Measurements from ENCODE around the gene SAP130. TPM values are rescaled to one million over a fixed set of nuclear protein-coding genes. Genes with fewer than 3 reads are reported as not detected.
A peak's percentile ranks its signal among the peaks of the same experiment; 100 is the strongest.

Gene SAP130
- total RNA-seq, result 13.9 TPM
- long read RNA-seq, partial matches to known transcripts, result 2 of 2 reads
- long read RNA-seq, other reads (novel, unspliced or antisense), result 0 of 2 reads

DNA sequence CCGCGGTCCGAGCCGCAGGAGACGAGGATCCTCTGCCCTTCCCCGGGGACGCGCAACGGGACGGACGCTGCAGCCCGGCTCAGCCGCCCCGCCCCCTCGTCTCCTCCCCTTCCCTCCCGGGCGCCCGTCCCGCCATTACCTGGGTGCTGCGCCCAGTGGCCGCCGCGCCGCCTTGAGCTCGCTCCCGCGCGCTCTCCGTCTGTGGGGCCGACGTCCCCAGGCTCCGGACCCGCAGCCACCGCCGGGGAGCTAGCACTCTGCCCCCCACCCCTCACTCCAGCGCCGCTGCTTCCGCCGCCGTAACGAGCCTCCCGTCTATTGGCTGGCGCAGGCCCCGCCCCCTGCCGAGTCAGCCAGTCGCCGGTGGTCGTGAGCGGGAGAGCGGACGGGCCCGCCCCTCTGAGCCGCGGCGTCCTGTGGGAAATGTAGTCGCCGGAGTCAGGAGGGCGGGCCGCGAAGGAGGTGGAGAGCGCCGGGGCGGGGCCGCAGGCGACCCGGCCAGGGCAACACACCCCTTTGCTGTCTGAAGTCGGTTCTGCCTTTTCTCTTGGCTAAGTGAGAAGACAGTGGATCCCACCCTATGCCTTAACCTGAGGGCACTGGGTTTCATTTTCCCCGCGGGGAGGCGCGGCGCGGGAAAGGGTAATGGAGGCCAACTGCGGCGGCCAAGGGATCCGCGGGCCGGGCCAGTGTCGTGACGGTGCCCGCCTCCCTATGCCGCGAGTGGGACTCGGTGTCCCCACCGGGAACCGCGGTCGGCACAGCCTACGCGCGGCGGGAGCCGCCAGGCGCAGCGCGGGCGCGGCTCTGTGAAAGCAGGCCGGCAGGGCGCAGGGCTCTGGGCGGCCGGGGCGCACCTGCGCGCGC lies at the start of gene SAP130:
Gene SAP130, minus strand, starts transcription at position 259 of the 867 bp plus-strand sequence. CDS start 1,767 bp downstream, outside the sequence.
- intact Hi-C loops (cut with DNase I), result loop anchor here (2.0 to 5.0 kb wide), 3 partner anchors 36 to 141 kb away; partner anchors contain the start of genes AMMECR1L and UGGT1
- ATAC-seq, result peak; percentile 94

GRCh38 chr2:128076461-128077106 lies 48.7 kb upstream of the SAP130 start:
- no peak for DNase-seq (ENCODE audit: missing footprints)
- intact Hi-C loops (cut with DNase I), result no loop called here
- ATAC-seq, result no peak

More for the DNA sequence above, at the start of gene SAP130:
- DNase-seq (ENCODE audit: missing footprints), result peak; percentile 100

- ATAC-seq (no peak), DNase-seq (ENCODE audit: missing footprints) (no peak)
- intact Hi-C loops (cut with DNase I), result no loop called here
These were observed 45.4 kb upstream of the SAP130 start for GRCh38 chr2:128073278-128073677.

DNA sequence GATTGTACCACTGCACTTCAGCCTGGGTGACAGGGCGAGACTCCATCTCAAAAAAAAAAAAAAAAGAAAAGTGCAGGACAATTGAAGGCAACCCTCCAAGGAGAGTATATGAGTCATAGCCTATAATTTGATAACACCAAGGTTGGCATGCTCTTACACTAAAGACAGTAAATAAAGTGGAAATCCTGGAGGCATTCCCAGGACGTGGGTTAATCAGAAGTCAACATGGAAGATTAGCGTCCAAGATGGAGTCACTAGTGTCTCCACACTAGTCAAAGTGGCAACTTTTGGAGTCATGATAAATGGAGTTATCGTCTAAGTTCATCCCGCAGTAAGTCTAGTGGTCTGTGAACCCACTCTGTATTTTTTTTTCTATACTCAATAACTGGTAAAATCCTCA lies 41.9 kb upstream of the SAP130 start:
- DNase-seq (ENCODE audit: missing footprints) (no peak), ATAC-seq (no peak)
- intact Hi-C loops (cut with DNase I), result no loop called here

DNA sequence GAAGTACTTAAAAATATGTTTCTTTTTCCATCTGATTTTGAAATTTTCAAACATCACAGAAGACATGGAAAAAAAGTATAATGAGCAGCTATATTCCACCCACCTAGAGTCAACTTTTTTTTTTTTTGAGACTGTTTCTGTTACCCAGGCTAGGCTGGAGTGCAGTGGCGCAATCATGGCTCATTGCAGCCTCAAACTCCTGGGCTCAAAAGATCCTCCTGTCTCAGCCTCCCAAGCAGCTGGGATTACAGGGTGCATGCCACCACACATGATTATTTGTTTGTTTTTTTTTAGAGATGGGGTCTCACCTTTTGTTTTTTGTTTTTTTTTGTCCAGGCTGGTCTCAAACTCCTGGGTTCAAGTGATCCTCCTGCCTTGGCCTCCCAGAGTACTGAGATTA lies 36.5 kb upstream of the SAP130 start:
- intact Hi-C loops (cut with DNase I), result loop anchor here (5.0 kb wide), 1 partner anchor 1333 kb away; no protein-coding TSS in a partner anchor
- ATAC-seq, result no peak
- no peak for DNase-seq (ENCODE audit: missing footprints)

DNA sequence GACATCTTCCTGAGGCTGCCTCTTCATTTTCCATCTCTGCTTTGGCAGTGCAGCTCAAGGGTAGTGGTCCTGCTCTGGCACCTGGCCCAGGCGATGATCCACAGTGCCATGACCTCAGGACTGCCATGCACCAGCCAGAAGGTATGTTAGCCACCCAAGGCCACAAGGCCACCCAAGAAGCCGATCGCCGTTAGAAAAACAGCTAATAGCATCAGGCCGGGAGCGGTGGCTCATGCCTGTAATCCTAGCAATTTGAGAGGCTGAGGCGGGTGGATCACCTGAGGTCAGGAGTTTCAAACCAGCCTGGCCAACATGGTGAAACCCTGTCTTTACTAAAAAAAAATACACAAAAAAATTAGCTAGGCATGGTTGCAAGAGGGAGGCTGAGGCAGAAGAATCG lies 34.7 kb upstream of the SAP130 start:
- DNase-seq (ENCODE audit: missing footprints) (no peak), ATAC-seq (no peak)
- intact Hi-C loops (cut with DNase I), result loop anchor here (5.0 kb wide), 1 partner anchor 1335 kb away; no protein-coding TSS in a partner anchor

GRCh38 chr2:128058114-128058513 lies 30.3 kb upstream of the SAP130 start:
- intact Hi-C loops (cut with DNase I), result no loop called here
- no peak for DNase-seq (ENCODE audit: missing footprints)
- no peak for ATAC-seq

DNA sequence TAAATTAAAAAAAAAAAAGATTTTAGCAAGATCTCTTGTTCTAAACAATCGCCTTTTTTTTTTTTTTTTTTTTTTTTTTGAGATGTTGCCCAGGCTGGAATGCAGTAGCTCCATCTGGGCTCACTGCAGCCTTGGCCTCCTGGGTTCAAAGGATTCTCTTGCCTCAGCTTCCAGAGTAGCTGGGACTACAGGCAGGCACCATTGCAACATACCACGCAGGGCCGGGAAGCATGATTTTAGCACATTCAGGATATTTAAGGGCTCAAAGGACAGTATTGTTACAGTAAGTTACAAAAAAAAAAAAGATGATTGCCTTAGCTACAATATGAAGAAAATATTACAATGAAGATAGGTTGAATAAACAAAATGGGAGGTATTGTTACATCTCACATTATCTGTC lies 29.5 kb upstream of the SAP130 start:
- ATAC-seq (no peak), DNase-seq (ENCODE audit: missing footprints) (peak; percentile 11)
- intact Hi-C loops (cut with DNase I), result no loop called here

- ATAC-seq (no peak), DNase-seq (ENCODE audit: missing footprints) (no peak)
- intact Hi-C loops (cut with DNase I), result no loop called here
These were observed 26.4 kb upstream of the SAP130 start for GRCh38 chr2:128054104-128054885.

GRCh38 chr2:128053331-128053730 lies 25.5 kb upstream of the SAP130 start:
- no peak for ATAC-seq
- intact Hi-C loops (cut with DNase I), result no loop called here
- DNase-seq (ENCODE audit: missing footprints), result no peak

DNA sequence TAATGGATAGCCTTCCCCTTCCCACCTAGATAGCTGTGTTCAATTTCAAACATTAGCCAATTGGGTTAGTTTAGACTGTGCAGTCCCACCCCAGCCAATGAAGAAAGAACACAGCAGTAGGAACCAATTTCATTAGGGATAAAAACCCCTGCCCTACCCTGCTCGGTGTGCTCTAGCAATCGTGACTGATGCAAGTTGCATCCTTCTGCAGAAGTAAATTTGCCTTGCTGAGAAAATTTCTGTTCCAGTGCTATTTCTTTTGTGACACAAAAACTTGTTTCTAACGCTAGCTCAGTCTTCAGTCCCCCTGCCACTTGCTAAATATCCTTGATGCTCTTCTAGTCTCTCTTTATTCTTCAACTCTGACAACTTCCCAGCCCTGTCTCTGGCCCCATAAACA lies 15.2 kb upstream of the SAP130 start:
- intact Hi-C loops (cut with DNase I), result no loop called here
- no peak for ATAC-seq
- DNase-seq (ENCODE audit: missing footprints), result no peak

GRCh38 chr2:128041561-128041960 lies 13.7 kb upstream of the SAP130 start:
- intact Hi-C loops (cut with DNase I), result no loop called here
- no peak for ATAC-seq
- DNase-seq (ENCODE audit: missing footprints), result no peak

DNA sequence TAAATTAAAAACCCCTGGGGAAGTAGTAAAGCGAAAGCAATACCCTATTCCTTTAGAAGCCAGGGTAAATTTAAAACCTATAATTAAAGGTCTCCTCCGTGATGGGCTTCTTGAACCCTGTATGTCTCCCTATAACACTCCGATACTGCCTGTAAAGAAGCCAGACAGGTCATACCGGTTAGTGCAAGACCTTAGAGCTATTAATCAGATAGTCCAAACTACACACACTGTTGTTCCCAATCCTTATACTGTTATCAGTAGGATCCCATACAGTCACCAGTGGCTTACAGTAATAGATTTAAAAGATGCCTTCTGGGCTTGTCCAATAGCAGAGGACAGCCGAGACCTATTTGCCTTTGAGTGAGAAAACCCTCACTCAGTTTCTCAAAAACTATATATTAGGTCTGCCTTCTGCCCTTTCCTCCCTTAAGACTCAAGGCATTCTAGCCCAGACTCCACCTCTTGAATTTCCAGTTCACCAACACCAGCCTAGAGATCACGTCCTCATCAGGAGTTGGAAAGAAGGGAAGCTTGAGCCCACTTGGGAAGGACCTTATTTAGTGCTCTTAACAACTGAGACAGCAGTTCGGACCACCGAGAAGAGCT lies 12.4 kb upstream of the SAP130 start:
- DNase-seq (ENCODE audit: missing footprints) (no peak), ATAC-seq (no peak)
- intact Hi-C loops (cut with DNase I), result no loop called here

- no peak for DNase-seq (ENCODE audit: missing footprints)
- no peak for ATAC-seq
- intact Hi-C loops (cut with DNase I), result no loop called here
These were observed 11.7 kb upstream of the SAP130 start for GRCh38 chr2:128039535-128039934.

DNA sequence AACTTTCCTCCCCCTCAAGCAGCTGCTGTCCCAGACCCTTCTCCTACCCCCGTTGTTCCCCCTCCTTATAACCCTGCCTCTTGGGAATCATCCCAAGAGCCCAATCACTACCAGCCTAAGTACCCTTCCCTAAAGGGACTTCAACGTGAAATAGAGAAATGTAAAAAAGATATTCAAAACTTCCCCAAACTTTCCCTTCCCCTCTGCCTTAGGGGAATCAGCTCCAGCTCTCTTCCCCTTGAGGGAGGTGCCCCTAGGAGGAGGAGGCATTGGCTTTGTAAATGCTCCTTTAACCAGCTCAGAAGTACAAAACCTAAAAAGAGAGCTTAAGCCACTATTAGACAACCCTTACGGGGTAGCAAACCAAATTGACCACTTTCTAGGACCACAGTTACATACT lies 10.6 kb upstream of the SAP130 start:
- intact Hi-C loops (cut with DNase I), result no loop called here
- ATAC-seq, result no peak
- DNase-seq (ENCODE audit: missing footprints), result no peak

GRCh38 chr2:128037649-128038048 lies 9.8 kb upstream of the SAP130 start:
- intact Hi-C loops (cut with DNase I), result no loop called here
- DNase-seq (ENCODE audit: missing footprints) (no peak), ATAC-seq (no peak)

- intact Hi-C loops (cut with DNase I), result no loop called here
- ATAC-seq (no peak), DNase-seq (ENCODE audit: missing footprints) (no peak)
These were observed 9.1 kb upstream of the SAP130 start for GRCh38 chr2:128036748-128037607.

- DNase-seq (ENCODE audit: missing footprints) (no peak), ATAC-seq (no peak)
- intact Hi-C loops (cut with DNase I), result no loop called here
These were observed 4.2 kb upstream of the SAP130 start for GRCh38 chr2:128032092-128032491.
